Measurements from ENCODE around the gene NYAP1. TPM values are rescaled to one million over a fixed set of nuclear protein-coding genes. Genes with fewer than 3 reads are reported as not detected.

NYAP1 gene
- total RNA-seq, 1 experiment from 2014 or later, result not detected

DNA sequence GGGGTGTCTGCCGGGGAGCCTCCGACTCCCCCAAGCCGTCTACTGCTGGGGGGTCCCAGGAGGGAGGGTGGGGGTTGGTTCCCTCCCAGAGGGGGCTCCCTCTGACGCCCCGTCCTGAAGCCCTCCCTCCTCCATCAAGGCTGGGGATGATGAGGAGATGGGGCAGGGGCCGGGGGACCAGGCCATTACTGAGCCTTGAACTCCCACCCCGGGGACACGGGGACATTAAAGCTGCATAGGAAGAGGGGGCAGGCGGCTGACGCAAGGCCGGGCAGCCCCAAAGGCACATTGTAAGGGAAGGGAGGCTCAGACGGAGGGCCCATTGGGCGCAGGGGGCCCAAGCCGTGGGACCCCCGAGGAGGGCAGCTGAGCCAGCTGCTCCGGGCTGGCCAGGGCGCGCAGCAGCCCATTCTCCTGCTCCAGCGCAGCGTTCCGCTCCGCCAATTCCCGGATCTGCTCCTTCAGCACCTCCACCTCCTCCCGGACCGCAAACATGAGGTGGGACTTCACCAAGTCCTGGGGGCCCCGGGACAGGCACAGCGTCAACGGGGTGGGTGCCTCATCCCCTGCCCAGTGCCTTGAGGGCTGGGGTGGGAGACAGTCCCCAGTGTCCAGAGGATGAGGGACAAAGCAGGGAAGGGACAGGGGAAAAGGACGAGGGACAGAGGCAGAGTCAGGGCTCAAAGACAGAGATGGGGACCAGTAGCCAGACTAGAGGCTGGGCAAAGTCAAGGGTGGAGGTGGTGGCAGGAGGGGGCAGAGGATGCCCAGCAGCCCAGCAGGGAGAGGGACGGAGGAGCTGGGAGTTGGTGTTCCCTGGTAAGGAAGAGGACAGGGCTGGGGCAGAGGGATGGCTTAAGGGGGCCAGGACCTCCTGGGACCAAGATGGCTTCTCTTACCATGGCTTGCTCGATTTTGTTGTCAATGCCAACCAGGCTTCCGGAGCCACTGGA, 16.8 kb upstream of the NYAP1 start:
- H2AFZ ChIP-seq (ENCODE audit: low read length), result no peak overlapping the region
- H3K79me2 ChIP-seq (ENCODE audit: low read length), result no peaks in the 10 kb centered on the region
- H3K9me2 ChIP-seq (replicated peaks; ENCODE audit: insufficient read depth, low read length), result no peaks in the 10 kb centered on the region
- no peaks in the 10 kb centered on the region for H4K20me1 ChIP-seq (ENCODE audit: insufficient read depth, low read depth, low read length)
- H3K27me3 ChIP-seq (ENCODE audit: low read length), result no peaks in the 10 kb centered on the region
- H3K4me3 ChIP-seq (ENCODE audit: low read length), result no peak overlapping the region
- H3K27ac ChIP-seq (ENCODE audit: low read length), result no peak overlapping the region
- H3K36me3 ChIP-seq (ENCODE audit: insufficient read depth, low read length), result no peaks in the 10 kb centered on the region
- no peaks in the 10 kb centered on the region for H3K4me1 ChIP-seq (ENCODE audit: low read length)
- H3K9ac ChIP-seq (ENCODE audit: low read length), result no peak overlapping the region
- no peak for DNase-seq
- no peak overlapping the region for H3K4me2 ChIP-seq (ENCODE audit: low read depth, low read length, poor library complexity, severe bottlenecking)
- H3K9me3 ChIP-seq (ENCODE audit: low read length), result no peaks in the 10 kb centered on the region

DNA sequence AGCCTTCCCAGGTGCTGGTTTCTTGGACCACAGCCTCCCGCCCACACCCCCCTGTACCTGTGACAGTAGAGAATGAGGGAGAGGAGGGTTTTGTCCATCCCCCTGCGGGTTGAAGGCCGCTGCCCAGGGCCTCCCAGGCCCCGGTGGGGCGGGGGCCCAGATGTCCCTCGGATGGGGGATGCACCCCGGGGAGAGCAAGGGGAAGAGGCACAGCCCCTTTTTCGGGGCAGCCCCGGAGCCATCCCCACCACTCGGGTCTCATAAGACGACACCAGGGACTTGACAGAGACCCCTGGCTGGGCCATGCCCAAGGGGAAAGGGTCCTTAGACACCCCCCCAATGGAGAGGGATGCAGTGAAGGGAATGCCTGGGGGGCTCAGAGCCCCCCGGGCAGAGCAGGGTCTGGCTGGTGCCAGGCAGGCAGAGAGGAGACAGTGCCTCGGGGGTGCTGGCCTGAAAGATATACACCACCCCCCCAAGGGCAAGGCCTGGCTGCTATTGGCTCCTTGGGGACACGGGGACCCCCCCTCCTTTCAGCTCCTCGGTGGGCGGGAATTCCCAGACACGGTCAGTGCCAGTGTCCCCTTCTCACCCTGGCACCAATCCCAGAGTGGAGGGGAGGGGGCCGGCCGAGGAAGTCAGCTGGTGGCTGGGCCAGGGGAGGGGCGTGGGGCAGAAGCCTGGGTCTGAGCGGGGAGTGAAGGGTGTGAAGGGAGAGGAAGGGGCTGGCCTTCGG, 15.9 kb upstream of the NYAP1 start:
- no peak for DNase-seq
- no peak overlapping the region for H2AFZ ChIP-seq (ENCODE audit: low read length)
- H3K4me3 ChIP-seq (ENCODE audit: low read length), result no peak overlapping the region
- no peak overlapping the region for H3K27ac ChIP-seq (ENCODE audit: low read length)
- no peaks in the 10 kb centered on the region for H3K27me3 ChIP-seq (ENCODE audit: low read length)
- H3K36me3 ChIP-seq (ENCODE audit: insufficient read depth, low read length), result peaks cover 2% of the 10 kb centered on the region; the same call in 1 of the 2 replicates
- H3K79me2 ChIP-seq (ENCODE audit: low read length), result no peaks in the 10 kb centered on the region
- H3K9me3 ChIP-seq (ENCODE audit: low read length), result no peaks in the 10 kb centered on the region
- H3K4me1 ChIP-seq (ENCODE audit: low read length), result no peaks in the 10 kb centered on the region
- no peak overlapping the region for H3K4me2 ChIP-seq (ENCODE audit: low read depth, low read length, poor library complexity, severe bottlenecking)
- H4K20me1 ChIP-seq (ENCODE audit: insufficient read depth, low read depth, low read length), result no peaks in the 10 kb centered on the region
- no peaks in the 10 kb centered on the region for H3K9me2 ChIP-seq (replicated peaks; ENCODE audit: insufficient read depth, low read length)
- H3K9ac ChIP-seq (ENCODE audit: low read length), result no peak overlapping the region

DNA sequence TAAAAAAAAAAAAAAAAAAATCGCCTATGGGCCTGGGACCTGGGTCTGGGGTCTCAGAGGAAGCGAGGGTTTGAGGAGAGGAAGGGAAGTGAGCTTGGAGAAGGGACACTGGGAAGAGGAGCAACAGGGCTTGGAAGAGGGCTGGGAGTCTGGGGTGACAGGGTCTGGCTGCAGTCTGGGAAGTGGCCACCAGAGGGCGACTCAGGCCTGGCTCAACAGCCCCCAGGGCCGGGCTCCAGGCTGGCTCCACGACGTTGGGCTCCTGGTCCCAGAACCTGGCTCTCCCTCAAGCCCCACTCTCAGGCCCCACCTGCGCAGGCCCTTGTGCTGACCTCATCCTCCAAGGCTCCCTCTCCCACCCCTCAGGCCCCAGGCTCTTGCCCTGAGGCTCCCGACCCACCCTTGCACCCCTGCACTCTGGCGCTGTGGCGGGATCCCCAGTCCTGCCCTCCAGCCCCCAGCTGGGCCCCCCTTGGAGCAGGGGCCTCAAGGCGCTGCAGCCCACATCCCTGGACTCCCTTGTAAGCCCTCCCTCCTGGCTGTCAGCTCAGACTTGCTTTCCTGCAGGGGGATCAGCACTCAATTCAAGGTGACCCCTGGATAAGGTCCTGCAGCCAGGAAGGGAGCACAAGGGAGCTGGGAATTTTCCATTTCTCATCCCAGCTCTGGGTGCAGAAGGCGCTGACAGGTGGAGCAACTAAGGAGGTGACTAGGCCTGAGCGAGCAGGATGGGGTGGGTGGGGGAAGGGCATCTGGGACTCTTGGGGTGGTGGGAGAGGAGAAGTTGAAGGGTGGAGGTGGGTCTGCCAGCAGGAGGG, 14.3 kb upstream of the NYAP1 start:
- H3K27ac ChIP-seq (ENCODE audit: low read length), result no peak overlapping the region
- peaks cover 7% of the 10 kb centered on the region; the same call in 1 of the 2 replicates for H3K36me3 ChIP-seq (ENCODE audit: insufficient read depth, low read length)

DNA sequence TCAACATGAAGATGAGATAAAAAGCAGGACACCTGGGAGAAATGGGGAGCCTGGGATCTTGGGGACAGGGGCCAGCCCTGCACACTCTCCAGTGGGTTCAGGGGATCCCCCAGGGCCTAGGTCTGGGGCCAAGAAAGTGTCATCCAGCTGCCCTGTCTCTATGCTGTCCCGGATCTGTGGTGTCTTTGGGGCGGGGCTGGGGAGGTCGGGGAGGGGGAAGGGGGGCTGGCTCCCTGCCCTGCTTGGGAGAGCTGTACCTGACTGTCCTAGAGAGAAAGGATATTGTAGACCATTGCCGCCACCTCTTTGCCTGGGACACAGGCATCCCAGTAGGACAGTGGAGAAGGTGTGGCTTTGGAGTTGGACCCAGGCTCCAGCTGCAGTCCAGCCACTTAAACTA, 12.7 kb upstream of the NYAP1 start:
- DNase-seq, result no peak
- H3K9ac ChIP-seq (ENCODE audit: low read length), result no peak overlapping the region

More for the DNA sequence above, 14.3 kb upstream of the NYAP1 start:
- DNase-seq, result peak; percentile 91
- no peaks in the 10 kb centered on the region for H3K27me3 ChIP-seq (ENCODE audit: low read length)
- H3K4me1 ChIP-seq (ENCODE audit: low read length), result peaks cover 3% of the 10 kb centered on the region; the same call in 1 of the 2 replicates
- H2AFZ ChIP-seq (ENCODE audit: low read length), result no peak overlapping the region
- H3K9me2 ChIP-seq (replicated peaks; ENCODE audit: insufficient read depth, low read length), result no peaks in the 10 kb centered on the region
- H3K9ac ChIP-seq (ENCODE audit: low read length), result no peak overlapping the region
- H3K4me2 ChIP-seq (ENCODE audit: low read depth, low read length, poor library complexity, severe bottlenecking), result no peak overlapping the region
- no peaks in the 10 kb centered on the region for H4K20me1 ChIP-seq (ENCODE audit: insufficient read depth, low read depth, low read length)
- H3K9me3 ChIP-seq (ENCODE audit: low read length), result no peaks in the 10 kb centered on the region
- no peaks in the 10 kb centered on the region for H3K79me2 ChIP-seq (ENCODE audit: low read length)
- H3K4me3 ChIP-seq (ENCODE audit: low read length), result no peak overlapping the region

DNA sequence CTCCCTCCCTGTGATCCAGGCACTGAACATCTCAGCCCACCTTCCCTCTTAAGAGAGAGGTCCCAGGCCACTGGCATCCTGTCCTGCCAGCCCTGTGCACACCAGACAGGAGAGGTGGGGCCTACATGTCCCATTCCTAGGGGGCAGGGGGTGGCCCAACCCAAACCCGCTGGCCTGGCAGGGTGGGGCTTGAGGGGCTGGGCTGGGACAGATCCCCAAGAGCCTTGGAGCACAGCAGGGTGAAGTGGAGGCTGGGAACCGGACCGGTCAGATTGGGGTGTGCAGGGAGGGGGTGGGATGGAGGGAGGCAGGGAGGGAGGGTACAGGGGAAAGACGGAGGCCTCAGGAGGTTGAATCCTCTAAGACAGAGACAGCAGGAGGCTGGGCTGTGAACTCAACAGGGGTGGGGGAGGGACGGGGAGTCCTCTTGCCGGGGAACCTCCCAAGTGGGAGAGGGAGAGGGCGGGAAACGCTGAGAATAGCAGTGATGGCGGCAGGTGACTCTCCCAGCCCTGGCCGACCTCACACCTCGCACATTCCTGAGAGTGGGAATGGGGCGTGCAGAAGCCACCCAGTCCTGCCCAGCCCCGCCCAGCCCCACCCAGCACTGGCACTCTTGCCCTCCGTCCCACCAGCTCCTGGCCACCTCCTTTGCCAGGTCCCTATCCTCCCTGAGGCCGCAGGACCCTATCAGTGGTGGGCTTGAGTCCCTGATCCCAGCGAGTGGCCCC, 11.4 kb upstream of the NYAP1 start:
- Histone ChIP-seq H3K9me2 (replicated peaks; ENCODE audit: insufficient read depth, low read length) (no peaks in the 10 kb centered on the region), H3K9ac (ENCODE audit: low read length) (no peak overlapping the region), H3K36me3 (ENCODE audit: insufficient read depth, low read length) (peaks cover 7% of the 10 kb centered on the region; the same call in 1 of the 2 replicates), H3K4me2 (ENCODE audit: low read depth, low read length, poor library complexity, severe bottlenecking) (no peak overlapping the region), H3K27ac (ENCODE audit: low read length) (no peak overlapping the region), H2AFZ (ENCODE audit: low read length) (no peak overlapping the region), H3K4me1 (ENCODE audit: low read length) (peaks cover 25% of the 10 kb centered on the region), H3K79me2 (ENCODE audit: low read length) (peaks cover 21% of the 10 kb centered on the region), H3K27me3 (ENCODE audit: low read length) (no peaks in the 10 kb centered on the region), H3K4me3 (ENCODE audit: low read length) (no peak overlapping the region), H3K9me3 (ENCODE audit: low read length) (no peaks in the 10 kb centered on the region), H4K20me1 (ENCODE audit: insufficient read depth, low read depth, low read length) (no peaks in the 10 kb centered on the region)
- DNase-seq, result no peak

More for the DNA sequence above, 12.7 kb upstream of the NYAP1 start:
- Histone ChIP-seq H2AFZ (ENCODE audit: low read length) (no peak overlapping the region), H3K9me3 (ENCODE audit: low read length) (no peaks in the 10 kb centered on the region), H3K4me2 (ENCODE audit: low read depth, low read length, poor library complexity, severe bottlenecking) (no peak overlapping the region), H3K4me3 (ENCODE audit: low read length) (no peak overlapping the region), H3K36me3 (ENCODE audit: insufficient read depth, low read length) (peaks cover 7% of the 10 kb centered on the region; the same call in 1 of the 2 replicates), H3K9me2 (replicated peaks; ENCODE audit: insufficient read depth, low read length) (no peaks in the 10 kb centered on the region), H3K79me2 (ENCODE audit: low read length) (peaks cover 8% of the 10 kb centered on the region), H3K4me1 (ENCODE audit: low read length) (peaks cover 13% of the 10 kb centered on the region), H4K20me1 (ENCODE audit: insufficient read depth, low read depth, low read length) (no peaks in the 10 kb centered on the region), H3K27me3 (ENCODE audit: low read length) (no peaks in the 10 kb centered on the region), H3K27ac (ENCODE audit: low read length) (no peak overlapping the region)

DNA sequence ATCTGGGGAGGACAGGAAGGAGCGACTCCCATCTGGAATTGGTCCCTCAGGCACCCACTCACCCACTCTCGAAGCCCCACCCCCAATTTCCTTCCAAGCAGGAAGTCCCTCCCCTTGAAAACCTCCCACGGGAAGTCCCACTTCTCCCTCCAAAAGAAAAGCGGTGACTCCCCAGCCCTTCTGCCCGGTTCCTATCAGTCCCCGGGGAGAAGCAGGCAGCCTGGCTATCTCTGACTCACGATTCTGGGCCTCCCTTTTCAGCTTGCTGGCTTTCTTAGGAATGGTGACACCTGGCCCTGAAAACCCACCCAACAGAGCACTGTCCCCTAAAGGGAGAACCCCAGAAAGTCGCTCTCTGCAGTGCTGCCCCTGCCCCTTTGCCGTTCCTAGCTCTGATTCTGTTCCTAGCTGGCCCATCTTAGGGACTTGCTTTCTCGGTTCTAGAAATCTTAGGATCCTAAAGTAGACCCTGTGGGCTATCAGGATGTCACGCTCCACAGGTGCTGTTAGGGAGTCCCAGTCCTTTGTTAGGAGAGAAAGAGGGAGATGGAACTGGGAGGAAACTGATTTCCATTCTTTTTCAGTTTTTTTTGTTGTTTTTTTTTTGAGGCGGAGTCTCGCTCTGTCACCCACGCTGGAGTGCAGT, 10.8 kb upstream of the NYAP1 start:
- H4K20me1 ChIP-seq (ENCODE audit: insufficient read depth, low read depth, low read length), result no peaks in the 10 kb centered on the region

DNA sequence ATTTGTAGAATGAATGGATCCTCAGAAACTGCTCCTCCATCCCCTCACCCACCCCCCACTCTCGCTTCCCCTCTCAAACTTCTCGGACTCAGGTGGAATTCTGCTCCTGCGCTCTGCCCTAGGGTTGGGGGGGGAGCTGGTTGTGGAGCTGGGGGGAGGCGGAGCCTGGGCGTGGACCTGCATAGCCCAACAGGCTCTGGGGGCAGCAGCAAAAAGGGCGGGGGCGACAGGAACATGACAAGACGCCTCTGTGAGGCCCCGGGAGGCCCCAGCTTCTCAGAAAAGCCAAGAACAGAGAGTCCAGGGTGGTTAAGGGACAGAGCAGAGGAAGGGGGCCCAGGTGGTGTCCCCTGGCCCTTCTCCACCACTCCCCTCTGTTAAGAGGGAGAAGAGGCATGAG, 8.2 kb upstream of the NYAP1 start:
- Histone ChIP-seq H3K4me3 (ENCODE audit: low read length) (peak overlapping the region; percentile 86), H3K27ac (ENCODE audit: low read length) (peak overlapping the region; percentile 79), H3K27me3 (ENCODE audit: low read length) (no peaks in the 10 kb centered on the region), H3K9ac (ENCODE audit: low read length) (peak overlapping the region; percentile 98), H2AFZ (ENCODE audit: low read length) (no peak overlapping the region), H3K4me1 (ENCODE audit: low read length) (peaks cover 37% of the 10 kb centered on the region), H3K79me2 (ENCODE audit: low read length) (peaks cover 37% of the 10 kb centered on the region), H3K9me3 (ENCODE audit: low read length) (no peaks in the 10 kb centered on the region), H3K4me2 (ENCODE audit: low read depth, low read length, poor library complexity, severe bottlenecking) (peak overlapping the region; percentile 92), H3K9me2 (replicated peaks; ENCODE audit: insufficient read depth, low read length) (no peaks in the 10 kb centered on the region), H3K36me3 (ENCODE audit: insufficient read depth, low read length) (peaks cover 7% of the 10 kb centered on the region; the same call in 1 of the 2 replicates), H4K20me1 (ENCODE audit: insufficient read depth, low read depth, low read length) (no peaks in the 10 kb centered on the region)
- no peak for DNase-seq

More for the DNA sequence above, 10.8 kb upstream of the NYAP1 start:
- Histone ChIP-seq H3K27ac (ENCODE audit: low read length) (no peak overlapping the region), H3K9me3 (ENCODE audit: low read length) (no peaks in the 10 kb centered on the region), H2AFZ (ENCODE audit: low read length) (no peak overlapping the region), H3K4me2 (ENCODE audit: low read depth, low read length, poor library complexity, severe bottlenecking) (no peak overlapping the region), H3K4me3 (ENCODE audit: low read length) (no peak overlapping the region), H3K9ac (ENCODE audit: low read length) (no peak overlapping the region), H3K27me3 (ENCODE audit: low read length) (no peaks in the 10 kb centered on the region), H3K79me2 (ENCODE audit: low read length) (peaks cover 27% of the 10 kb centered on the region), H3K9me2 (replicated peaks; ENCODE audit: insufficient read depth, low read length) (no peaks in the 10 kb centered on the region), H3K4me1 (ENCODE audit: low read length) (peaks cover 30% of the 10 kb centered on the region), H3K36me3 (ENCODE audit: insufficient read depth, low read length) (peaks cover 7% of the 10 kb centered on the region; the same call in 1 of the 2 replicates)
- no peak for DNase-seq

All from Karpas-422 (cell line).